Astrocyte of the cerebellum (primary cell): Measurements from ENCODE around the gene SMKR1.

ENCODE experiments used
- DNase-seq: peaks from one replicate; pipeline ENCODE4 v3.0.0-alpha.2; 2011; ENCODE audit warnings: low read depth
- H3K4me3 ChIP-seq: 2 replicates; pipeline ENCODE4 v1.5.1; 2011; ENCODE audit warnings: mild to moderate bottlenecking, low read depth, low read length, moderate library complexity
- CTCF ChIP-seq: IDR thresholded peaks from 2 replicates; pipeline ENCODE4 v1.5.1; 2012; ENCODE audit warnings: low read length, low read depth, moderate library complexity, mild to moderate bottlenecking; ENCODE audit errors: missing control alignments
- in situ Hi-C: cut with HindIII; loops from 2 replicates; pipeline ENCODE4 v1.10.0; 2017; ENCODE audit warnings: low sequenced_read_pairs

The SMKR1 gene

GRCh38 chr7:129497156-129497555 is 5.2 kb upstream of the SMKR1 start:
- in situ Hi-C loops = no loop called here
- no peak overlapping the region for H3K4me3 ChIP-seq
- TF ChIP-seq CTCF = no peak
- DNase-seq = no peak

GRCh38 chr7:129498021-129498420 is 4.3 kb upstream of the SMKR1 start:
- in situ Hi-C loops = no loop called here
- no peak for DNase-seq
- TF ChIP-seq CTCF = no peak
- H3K4me3 ChIP-seq = no peak overlapping the region

DNA sequence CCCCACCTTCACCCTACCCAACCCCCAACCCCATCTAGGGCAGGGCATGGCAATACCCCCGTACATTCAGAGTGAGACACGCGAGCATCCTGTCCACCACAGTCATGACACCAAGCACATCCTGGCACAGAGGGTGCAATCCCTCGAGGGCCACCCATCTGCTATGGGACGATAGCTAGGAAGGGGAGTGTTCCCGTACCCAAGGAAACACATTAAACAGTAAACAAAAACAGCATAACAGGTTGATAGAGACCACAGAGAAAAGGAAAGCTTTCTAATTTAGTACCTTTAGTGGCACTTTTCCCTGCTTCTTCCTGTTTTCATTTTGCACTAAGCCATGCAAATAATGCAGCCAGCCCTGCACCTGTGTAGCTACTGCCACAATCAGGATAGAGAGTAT is 2.3 kb upstream of the SMKR1 start:
- in situ Hi-C loops = no loop called here
- no peak overlapping the region for H3K4me3 ChIP-seq
- TF ChIP-seq CTCF = no peak
- no peak for DNase-seq

DNA sequence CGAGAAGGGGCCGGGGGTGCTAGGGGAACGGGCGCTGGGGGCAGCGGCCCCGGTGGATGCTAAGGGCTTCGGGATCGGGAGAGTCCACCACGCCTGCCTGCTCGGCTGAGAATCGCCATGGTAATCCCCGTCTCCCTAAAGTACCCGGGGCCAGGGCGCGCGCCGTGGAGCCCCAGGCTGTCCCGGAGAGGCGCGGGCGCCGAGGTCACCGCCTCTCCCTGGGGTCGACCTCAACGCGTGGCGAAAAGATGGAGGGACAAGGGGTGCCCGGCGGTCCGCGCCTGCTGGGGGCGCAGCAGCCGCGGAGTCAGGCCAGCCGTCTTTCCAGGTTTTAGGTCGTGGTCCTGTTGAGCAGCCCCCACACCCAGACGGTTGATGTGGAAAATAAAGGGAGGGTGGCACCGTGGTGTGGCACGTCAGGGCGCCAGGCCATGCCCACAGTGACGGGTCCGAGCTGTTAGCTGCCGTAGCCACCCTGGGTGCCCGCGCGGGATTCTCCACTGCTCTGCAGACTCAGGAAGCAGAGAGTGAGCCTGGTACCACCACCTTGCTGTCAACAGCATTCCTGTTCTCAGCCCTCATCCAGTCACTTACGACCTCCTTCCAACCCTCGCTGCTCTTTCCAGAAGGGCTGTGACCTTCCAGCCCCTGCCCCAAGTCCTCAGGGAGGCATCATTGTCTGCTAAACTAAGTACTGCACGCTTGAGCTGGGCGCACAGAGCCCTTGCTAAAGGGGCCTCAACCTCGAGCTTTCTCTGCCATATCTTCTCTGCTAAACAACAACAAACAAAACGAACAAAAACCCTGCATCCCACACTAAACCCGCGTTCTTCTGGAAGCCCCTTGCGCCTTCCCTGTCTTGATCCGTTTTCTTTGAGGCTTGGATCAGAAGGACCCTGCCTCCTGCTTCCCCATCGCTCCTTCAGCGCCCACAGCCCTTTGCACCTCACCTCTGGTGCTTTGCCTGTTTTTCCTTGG is 666 bp downstream of the SMKR1 start:
- H3K4me3 ChIP-seq = peak overlapping the region; percentile 42
- in situ Hi-C loops = no loop called here
- no peak for DNase-seq
- TF ChIP-seq CTCF = peak; percentile 6

- in situ Hi-C loops = no loop called here
- DNase-seq = no peak
- TF ChIP-seq CTCF = no peak
- no peak overlapping the region for H3K4me3 ChIP-seq
These were observed 1.4 kb downstream of the SMKR1 start for GRCh38 chr7:129503725-129504124.

GRCh38 chr7:129512192-129512591 is 9.9 kb downstream of the SMKR1 start:
- in situ Hi-C loops = no loop called here
- DNase-seq = no peak
- no peak overlapping the region for H3K4me3 ChIP-seq
- TF ChIP-seq CTCF = no peak
